ENCODE data around the gene LHX8.
A peak's percentile ranks its signal among the peaks of the same experiment; 100 is the strongest.

Gene LHX8

GRCh38 chr1:75134647-75135572, 722 bp downstream of the LHX8 start:
- H3K4me1 ChIP-seq (ENCODE audit: control insufficient read depth, insufficient read depth, low read length) = peaks cover 9% of the 10 kb centered on the region
- peaks cover 81% of the 10 kb centered on the region for H3K27me3 ChIP-seq (replicated peaks; ENCODE audit: control insufficient read depth, insufficient read depth, low read length)
- peak overlapping the region; percentile 70 for H3K4me3 ChIP-seq (ENCODE audit: low read length)
- H3K36me3 ChIP-seq (ENCODE audit: control insufficient read depth, insufficient read depth, low read length, severe bottlenecking) = no peaks in the 10 kb centered on the region
- H3K9me3 ChIP-seq (ENCODE audit: control insufficient read depth, low read length) = peaks cover 12% of the 10 kb centered on the region
- H3K9ac ChIP-seq (ENCODE audit: low read length) = peak overlapping the region; percentile 39
- DNase-seq (ENCODE audit: low read depth) = peak; percentile 43

- H3K9ac ChIP-seq (ENCODE audit: low read length) = peak overlapping the region; percentile 39
- H3K4me3 ChIP-seq (ENCODE audit: low read length) = peak overlapping the region; percentile 70
- no peaks in the 10 kb centered on the region for H3K36me3 ChIP-seq (ENCODE audit: control insufficient read depth, insufficient read depth, low read length, severe bottlenecking)
- peak; percentile 48 for DNase-seq (ENCODE audit: low read depth)
- peaks cover 12% of the 10 kb centered on the region for H3K9me3 ChIP-seq (ENCODE audit: control insufficient read depth, low read length)
- peaks cover 74% of the 10 kb centered on the region for H3K27me3 ChIP-seq (replicated peaks; ENCODE audit: control insufficient read depth, insufficient read depth, low read length)
- H3K4me1 ChIP-seq (ENCODE audit: control insufficient read depth, insufficient read depth, low read length) = peaks cover 9% of the 10 kb centered on the region
Observed at GRCh38 chr1:75135573-75136194, 1.5 kb downstream of the LHX8 start.

GRCh38 chr1:75136195-75136815, 2.1 kb downstream of the LHX8 start:
- H3K4me3 ChIP-seq (ENCODE audit: low read length) = peak overlapping the region; percentile 44
- no peaks in the 10 kb centered on the region for H3K36me3 ChIP-seq (ENCODE audit: control insufficient read depth, insufficient read depth, low read length, severe bottlenecking)
- no peak overlapping the region for H3K9ac ChIP-seq (ENCODE audit: low read length)
- peaks cover 67% of the 10 kb centered on the region for H3K27me3 ChIP-seq (replicated peaks; ENCODE audit: control insufficient read depth, insufficient read depth, low read length)
- DNase-seq (ENCODE audit: low read depth) = peak; percentile 58
- H3K4me1 ChIP-seq (ENCODE audit: control insufficient read depth, insufficient read depth, low read length) = peaks cover 9% of the 10 kb centered on the region
- peaks cover 10% of the 10 kb centered on the region for H3K9me3 ChIP-seq (ENCODE audit: control insufficient read depth, low read length)

GRCh38 chr1:75136921-75137641, 2.9 kb downstream of the LHX8 start:
- Histone ChIP-seq H3K4me1 (ENCODE audit: control insufficient read depth, insufficient read depth, low read length) (peaks cover 9% of the 10 kb centered on the region), H3K9me3 (ENCODE audit: control insufficient read depth, low read length) (peaks cover 5% of the 10 kb centered on the region), H3K27me3 (replicated peaks; ENCODE audit: control insufficient read depth, insufficient read depth, low read length) (peaks cover 60% of the 10 kb centered on the region), H3K36me3 (ENCODE audit: control insufficient read depth, insufficient read depth, low read length, severe bottlenecking) (no peaks in the 10 kb centered on the region), H3K9ac (ENCODE audit: low read length) (no peak overlapping the region), H3K4me3 (ENCODE audit: low read length) (peak overlapping the region; percentile 50)
- peak; percentile 68 for DNase-seq (ENCODE audit: low read depth)

- Histone ChIP-seq H3K9ac (ENCODE audit: low read length) (no peak overlapping the region), H3K4me3 (ENCODE audit: low read length) (no peak overlapping the region), H3K9me3 (ENCODE audit: control insufficient read depth, low read length) (no peaks in the 10 kb centered on the region), H3K4me1 (ENCODE audit: control insufficient read depth, insufficient read depth, low read length) (no peaks in the 10 kb centered on the region), H3K36me3 (ENCODE audit: control insufficient read depth, insufficient read depth, low read length, severe bottlenecking) (no peaks in the 10 kb centered on the region), H3K27me3 (replicated peaks; ENCODE audit: control insufficient read depth, insufficient read depth, low read length) (no peaks in the 10 kb centered on the region)
- no peak for DNase-seq (ENCODE audit: low read depth)
Observed at GRCh38 chr1:75152092-75152491, 17.9 kb downstream of the LHX8 start.

GRCh38 chr1:75159154-75159553, 25.0 kb downstream of the LHX8 start:
- no peaks in the 10 kb centered on the region for H3K36me3 ChIP-seq (ENCODE audit: control insufficient read depth, insufficient read depth, low read length, severe bottlenecking)
- peaks cover 10% of the 10 kb centered on the region for H3K9me3 ChIP-seq (ENCODE audit: control insufficient read depth, low read length)
- no peaks in the 10 kb centered on the region for H3K4me1 ChIP-seq (ENCODE audit: control insufficient read depth, insufficient read depth, low read length)
- no peaks in the 10 kb centered on the region for H3K27me3 ChIP-seq (replicated peaks; ENCODE audit: control insufficient read depth, insufficient read depth, low read length)
- DNase-seq (ENCODE audit: low read depth) = no peak
- H3K4me3 ChIP-seq (ENCODE audit: low read length) = no peak overlapping the region
- H3K9ac ChIP-seq (ENCODE audit: low read length) = no peak overlapping the region

- Histone ChIP-seq H3K9ac (ENCODE audit: low read length) (no peak overlapping the region), H3K27me3 (replicated peaks; ENCODE audit: control insufficient read depth, insufficient read depth, low read length) (no peaks in the 10 kb centered on the region), H3K9me3 (ENCODE audit: control insufficient read depth, low read length) (no peaks in the 10 kb centered on the region), H3K4me1 (ENCODE audit: control insufficient read depth, insufficient read depth, low read length) (peaks cover 22% of the 10 kb centered on the region), H3K36me3 (ENCODE audit: control insufficient read depth, insufficient read depth, low read length, severe bottlenecking) (no peaks in the 10 kb centered on the region), H3K4me3 (ENCODE audit: low read length) (no peak overlapping the region)
- DNase-seq (ENCODE audit: low read depth) = no peak
Observed at GRCh38 chr1:75165264-75165663, 31.1 kb downstream of the LHX8 start.

GRCh38 chr1:75166821-75167220, 32.6 kb downstream of the LHX8 start:
- no peaks in the 10 kb centered on the region for H3K27me3 ChIP-seq (replicated peaks; ENCODE audit: control insufficient read depth, insufficient read depth, low read length)
- DNase-seq (ENCODE audit: low read depth) = no peak

GRCh38 chr1:75170011-75170410, 35.8 kb downstream of the LHX8 start:
- no peak for DNase-seq (ENCODE audit: low read depth)

More at GRCh38 chr1:75166821-75167220, 32.6 kb downstream of the LHX8 start:
- Histone ChIP-seq H3K4me3 (ENCODE audit: low read length) (no peak overlapping the region), H3K9ac (ENCODE audit: low read length) (no peak overlapping the region), H3K4me1 (ENCODE audit: control insufficient read depth, insufficient read depth, low read length) (peaks cover 28% of the 10 kb centered on the region), H3K9me3 (ENCODE audit: control insufficient read depth, low read length) (no peaks in the 10 kb centered on the region), H3K36me3 (ENCODE audit: control insufficient read depth, insufficient read depth, low read length, severe bottlenecking) (no peaks in the 10 kb centered on the region)

GRCh38 chr1:75170981-75171380, 36.8 kb downstream of the LHX8 start:
- Histone ChIP-seq H3K9ac (ENCODE audit: low read length) (no peak overlapping the region), H3K9me3 (ENCODE audit: control insufficient read depth, low read length) (no peaks in the 10 kb centered on the region), H3K27me3 (replicated peaks; ENCODE audit: control insufficient read depth, insufficient read depth, low read length) (no peaks in the 10 kb centered on the region), H3K4me3 (ENCODE audit: low read length) (no peak overlapping the region), H3K36me3 (ENCODE audit: control insufficient read depth, insufficient read depth, low read length, severe bottlenecking) (no peaks in the 10 kb centered on the region), H3K4me1 (ENCODE audit: control insufficient read depth, insufficient read depth, low read length) (peaks cover 50% of the 10 kb centered on the region)
- no peak for DNase-seq (ENCODE audit: low read depth)

More at GRCh38 chr1:75170011-75170410, 35.8 kb downstream of the LHX8 start:
- Histone ChIP-seq H3K4me3 (ENCODE audit: low read length) (no peak overlapping the region), H3K9ac (ENCODE audit: low read length) (no peak overlapping the region), H3K9me3 (ENCODE audit: control insufficient read depth, low read length) (no peaks in the 10 kb centered on the region), H3K36me3 (ENCODE audit: control insufficient read depth, insufficient read depth, low read length, severe bottlenecking) (no peaks in the 10 kb centered on the region), H3K27me3 (replicated peaks; ENCODE audit: control insufficient read depth, insufficient read depth, low read length) (no peaks in the 10 kb centered on the region), H3K4me1 (ENCODE audit: control insufficient read depth, insufficient read depth, low read length) (peaks cover 50% of the 10 kb centered on the region)

All from adipocyte (in vitro differentiated cells).